ENCODE measurements around the gene RAB34. TPM values are rescaled to one million over a fixed set of nuclear protein-coding genes. Genes with fewer than 3 reads are reported as not detected.

RAB34 gene
- total RNA-seq, 4 donors from 2014 or later: 27.6 to 98.0 (median 65.1) TPM

GRCh38 chr17:28705728-28706334, 11.8 kb downstream of the RAB34 start:
- Histone ChIP-seq H3K4me3 (no peak overlapping the region), H3K4me1 (peaks cover 3 to 20% (median 6%) of the 10 kb centered on the region in 3 donors), H3K27me3 (no peaks in the 10 kb centered on the region), H3K9me3 (no peaks in the 10 kb centered on the region), H3K27ac (no peak overlapping the region), H3K36me3 (peaks cover 13 to 52% (median 22%) of the 10 kb centered on the region in 3 donors)
- intact Hi-C loops (cut with DNase I): no loop called here
- DNase-seq: no peak
- TF ChIP-seq CTCF (IDR thresholded peaks at IDR 0.05) (no peak), POLR2A (IDR thresholded peaks at IDR 0.05) (no peak)
- 28 to 64% methylated on average over 2 to 6 of the region's 10 CpGs for WGBS, 2 donors

GRCh38 chr17:28705074-28705659, 12.5 kb downstream of the RAB34 start:
- peaks cover 20 to 59% (median 29%) of the 10 kb centered on the region in 3 donors for H3K36me3 ChIP-seq
- no peak for DNase-seq
- peaks cover 3 to 14% (median 4%) of the 10 kb centered on the region in 3 donors for H3K4me1 ChIP-seq
- H3K4me3 ChIP-seq: no peak overlapping the region
- H3K27ac ChIP-seq: no peak overlapping the region
- H3K27me3 ChIP-seq: no peaks in the 10 kb centered on the region
- no peaks in the 10 kb centered on the region for H3K9me3 ChIP-seq
- intact Hi-C loops (cut with DNase I): no loop called here
- 69 to 81% methylated on average over 4 to 5 of the region's 5 CpGs for WGBS, 2 donors
- TF ChIP-seq POLR2A (IDR thresholded peaks at IDR 0.05): no peak
- TF ChIP-seq CTCF (IDR thresholded peaks at IDR 0.05): no peak

- no peak for DNase-seq
- Histone ChIP-seq H3K36me3 (peaks cover 27 to 67% (median 37%) of the 10 kb centered on the region in 3 donors), H3K27me3 (no peaks in the 10 kb centered on the region), H3K4me3 (no peak overlapping the region), H3K27ac (no peak overlapping the region), H3K9me3 (no peaks in the 10 kb centered on the region), H3K4me1 (peaks cover 0 to 6% (median 0%) of the 10 kb centered on the region in 3 donors)
- TF ChIP-seq CTCF (IDR thresholded peaks at IDR 0.05) (no peak), POLR2A (IDR thresholded peaks at IDR 0.05) (no peak)
- intact Hi-C loops (cut with DNase I): no loop called here
- WGBS, 2 donors: 79 to 89% methylated on average over 5 to 7 of the region's 14 CpGs
Measured at GRCh38 chr17:28704219-28704858, 13.3 kb downstream of the RAB34 start.

GRCh38 chr17:28703552-28704218, 14.0 kb downstream of the RAB34 start:
- no peak for DNase-seq
- H3K4me1 ChIP-seq: no peaks in the 10 kb centered on the region
- whole genome bisulfite sequencing, 2 donors: 79 to 83% methylated on average over 16 of the region's 16 CpGs
- no peak overlapping the region for H3K27ac ChIP-seq
- no peaks in the 10 kb centered on the region for H3K27me3 ChIP-seq
- no peaks in the 10 kb centered on the region for H3K9me3 ChIP-seq
- H3K4me3 ChIP-seq: no peak overlapping the region
- intact Hi-C loops (cut with DNase I): no loop called here
- TF ChIP-seq CTCF (IDR thresholded peaks at IDR 0.05) (no peak), POLR2A (IDR thresholded peaks at IDR 0.05) (no peak)
- peaks cover 31 to 74% (median 44%) of the 10 kb centered on the region in 3 donors for H3K36me3 ChIP-seq

- peaks cover 40 to 83% (median 53%) of the 10 kb centered on the region in 3 donors for H3K36me3 ChIP-seq
Measured at GRCh38 chr17:28702752-28703150, 14.9 kb downstream of the RAB34 start.

More at GRCh38 chr17:28702752-28703150, 14.9 kb downstream of the RAB34 start:
- intact Hi-C loops (cut with DNase I): no loop called here
- WGBS, 2 donors: 80 to 100% methylated on average over 1 of the region's 3 CpGs
- no peaks in the 10 kb centered on the region for H3K4me1 ChIP-seq
- H3K27me3 ChIP-seq: no peaks in the 10 kb centered on the region
- TF ChIP-seq CTCF (IDR thresholded peaks at IDR 0.05): no peak
- TF ChIP-seq POLR2A (IDR thresholded peaks at IDR 0.05): no peak
- H3K9me3 ChIP-seq: no peaks in the 10 kb centered on the region
- H3K27ac ChIP-seq: no peak overlapping the region
- DNase-seq: no peak
- no peak overlapping the region for H3K4me3 ChIP-seq

Data from esophagus squamous epithelium (tissue), 5 donors.